Endothelial cell of umbilical vein (primary cell): ENCODE data around the gene PCDHGC3. TPM values are rescaled to one million over a fixed set of nuclear protein-coding genes. Genes with fewer than 3 reads are reported as not detected.
A peak's percentile ranks its signal among the peaks of the same experiment; 100 is the strongest.

Source experiments
- BruUV-seq: library from RNA; stranded (reverse); fragments of 400-500 nt; replicated peaks from 2 replicates; lab custom pipeline; 2021; lab: Mats Ljungman, UMichigan
- CTCF ChIA-PET: fragments of 300-600, 350-600 bp; sonication (Branson Sonifier 250); formaldehyde crosslinking; loops from one replicate; lab custom pipeline; 2021; ENCODE audit warnings: antibody characterized with exemption, inconsistent platforms; lab: Charles Lee
- POLR2A ChIA-PET: fragments of 300-600, 350-600 bp; sonication (Branson Sonifier 250); formaldehyde crosslinking; loops from one replicate; lab custom pipeline; 2021; ENCODE audit warnings: antibody characterized with exemption, inconsistent platforms; lab: Charles Lee
- DNase-seq: peaks from one replicate; pipeline ENCODE4 v3.0.0-alpha.2; 2011; ENCODE audit warnings: low read depth, low spot score
- FAIRE-seq: peaks from 2 replicates; lab custom pipeline; 2011; peaks lifted over from hg19 to GRCh38; lab: Jason Lieb, UNC
- H2AFZ ChIP-seq: 2 replicates; pipeline ENCODE4 v1.6.0; 2012; ENCODE audit warnings: low read depth, low read length, control low read depth, inconsistent platforms
- H3K27ac ChIP-seq: 2 replicates; pipeline ENCODE4 v1.5.1; 2011; ENCODE audit warnings: low read depth, mild to moderate bottlenecking, control low read depth, low read length, moderate library complexity; ENCODE audit not compliant: insufficient read depth
- H3K27me3 ChIP-seq, 2 experiments: 2 replicates each; pipeline versions ENCODE4 v1.6.0 to v1.6.1; 2011; ENCODE audit warnings: low read length in 2 of 2, mixed read lengths in 1 of 2; ENCODE audit not compliant: control insufficient read depth in 2 of 2, insufficient read depth in 2 of 2
- H3K36me3 ChIP-seq, 2 experiments: 2 replicates in 1 of 2; 3 replicates in 1 of 2; pipeline ENCODE4 v1.5.1; 2011; ENCODE audit warnings: low read length in 2 of 2, mild to moderate bottlenecking in 1 of 2, moderate library complexity in 1 of 2; ENCODE audit not compliant: control insufficient read depth in 2 of 2, insufficient read depth in 2 of 2; ENCODE audit errors: extremely low read depth in 1 of 2
- H3K4me1 ChIP-seq: 3 replicates; pipeline ENCODE4 v1.5.1; 2011; ENCODE audit warnings: mild to moderate bottlenecking, low read length; ENCODE audit not compliant: control insufficient read depth, insufficient read depth; ENCODE audit errors: extremely low read depth
- H3K4me2 ChIP-seq: 2 replicates; pipeline ENCODE4 v1.6.1; 2011; ENCODE audit warnings: low read length, control low read depth, mixed read lengths; ENCODE audit not compliant: insufficient read depth
- H3K4me3 ChIP-seq, 3 experiments: fragments of 200-600 bp in 1 of 3; sonication (generic), shearing (Covaris generic) in 1 of 3; replicated peaks in 1 of 3; 2 replicates each; pipeline ENCODE4 v1.5.1; 2011 to 2016; ENCODE audit warnings: control low read depth in 3 of 3, low read length in 3 of 3, mild to moderate bottlenecking in 2 of 3, inconsistent platforms in 1 of 3, low read depth in 1 of 3, moderate library complexity in 1 of 3; ENCODE audit not compliant: insufficient read depth in 1 of 3
- H3K79me2 ChIP-seq: 2 replicates; pipeline ENCODE4 v1.6.0; 2012; ENCODE audit warnings: low read length, inconsistent platforms; ENCODE audit not compliant: control insufficient read depth, insufficient read depth
- H3K9ac ChIP-seq: replicated peaks from 2 replicates; pipeline ENCODE3; 2011; ENCODE audit warnings: low read length, control low read depth; ENCODE audit not compliant: insufficient read depth; ENCODE audit errors: extremely low read depth
- H3K9me1 ChIP-seq: replicated peaks from 3 replicates; pipeline ENCODE4 v1.6.0; 2011; ENCODE audit warnings: mild to moderate bottlenecking, low read length; ENCODE audit not compliant: control insufficient read depth, insufficient read depth; ENCODE audit errors: extremely low read depth
- H3K9me3 ChIP-seq: replicated peaks from 2 replicates; pipeline ENCODE4 v1.5.1; 2012; ENCODE audit warnings: low read length, inconsistent platforms; ENCODE audit not compliant: control insufficient read depth, insufficient read depth
- H4K20me1 ChIP-seq: replicated peaks from 2 replicates; pipeline ENCODE3; 2011; ENCODE audit warnings: mild to moderate bottlenecking, low read length; ENCODE audit not compliant: control insufficient read depth, insufficient read depth; ENCODE audit errors: extremely low read depth
- CTCF ChIP-seq, 2 donors: IDR thresholded peaks; 1 replicate in 1 of 2; 2 replicates in 1 of 2; pipeline ENCODE4 v1.5.1; 2011; ENCODE audit warnings: low read length in 2 of 2, mild to moderate bottlenecking in 2 of 2, moderate library complexity in 2 of 2, control low read depth in 1 of 2, inconsistent platforms in 1 of 2, low read depth in 1 of 2; ENCODE audit not compliant: insufficient read depth in 1 of 2; ENCODE audit errors: extremely low read depth in 1 of 2
- EZH2 ChIP-seq: IDR thresholded peaks from 2 replicates; pipeline ENCODE4 v1.6.1; 2012; ENCODE audit warnings: borderline replicate concordance, low read depth, mild to moderate bottlenecking, moderate library complexity, low read length, inconsistent platforms; ENCODE audit not compliant: severe bottlenecking
- FOS ChIP-seq: IDR thresholded peaks from 2 replicates; pipeline ENCODE4 v1.6.1; 2011; ENCODE audit warnings: mild to moderate bottlenecking, low read length, moderate library complexity, borderline replicate concordance; ENCODE audit not compliant: insufficient read depth
- GATA2 ChIP-seq: IDR thresholded peaks from 2 replicates; pipeline ENCODE4 v1.7.0; 2011; ENCODE audit warnings: low read depth, mild to moderate bottlenecking, moderate library complexity, mixed read lengths, low read length; ENCODE audit not compliant: insufficient read length, insufficient read depth
- JUN ChIP-seq: IDR thresholded peaks from 2 replicates; pipeline ENCODE4 v1.6.1; 2011; ENCODE audit warnings: borderline replicate concordance, low read depth; ENCODE audit not compliant: insufficient read length, insufficient read depth
- MAX ChIP-seq: IDR thresholded peaks from 2 replicates; pipeline ENCODE4 v1.6.1; 2011; ENCODE audit not compliant: insufficient read depth, insufficient read length
- MYC ChIP-seq: IDR thresholded peaks from one replicate; pipeline ENCODE4 v1.6.1; 2011; ENCODE audit warnings: mild to moderate bottlenecking, low read depth, low read length
- POLR2A ChIP-seq: IDR thresholded peaks from 2 replicates; pipeline ENCODE4 v1.6.1; 2012; ENCODE audit warnings: low read depth, mild to moderate bottlenecking, control low read depth, low read length
- POLR2AphosphoS5 ChIP-seq: IDR thresholded peaks from 2 replicates; pipeline ENCODE4 v1.6.1; 2012; ENCODE audit warnings: low read depth, mild to moderate bottlenecking, control low read depth, low read length, moderate library complexity; ENCODE audit not compliant: insufficient read depth
- dilution Hi-C: fragments of 300-500 bp; cut with MboI; formaldehyde crosslinking; loops from one replicate; pipeline ENCODE4 v1.15.0; 2019; ENCODE audit warnings: low sequenced_read_pairs; ENCODE audit not compliant: extremely low pct_ligation_motif_present
- intact Hi-C: fragments of 100-400 bp; cut with micrococcal nuclease; formaldehyde crosslinking; loops from one replicate; pipeline ENCODE4 v1.10.0; 2022
- polyA plus RNA-seq, 4 experiments: library from polyadenylated mRNA; depleted of rRNA in 3 of 4; stranded (reverse) in 3 of 4; unstranded in 1 of 4; fragments of >200 nt; gene quantifications; 2 replicates each; pipeline versions ENCODE4 v1.2.1 to v1.2.3, GENCODE V29; 2011 to 2012; ENCODE audit warnings: missing spikeins in 1 of 4
- total RNA-seq: library from RNA; stranded (reverse); gene quantifications from 2 replicates; pipeline ENCODE4 v1.2.3, GENCODE V29; 2021

The PCDHGC3 gene
- total and polyA plus RNA-seq, 2 donors (not counting 3 experiments of a cell fraction or from before 2014, with no cell fraction given): 9.2 to 36.1 TPM

- FAIRE-seq: peak; percentile 96
- no peaks in the 10 kb centered on the region for H3K9me1 ChIP-seq
- no peak overlapping the region for H3K4me3 ChIP-seq
- no peak overlapping the region for H2AFZ ChIP-seq
- H3K4me1 ChIP-seq: peaks cover 29% of the 10 kb centered on the region
- ChIA-PET POLR2A (no interaction called here), CTCF (interaction anchor here (0.7 to 10.9 kb wide), 30 partner anchors 9 to 196 kb away, joined by 3 to 308 read pairs (median 5); partner anchors contain the start of genes PCDHGA10, PCDHGA11, PCDHGA12 and PCDHGA3)
- no peak overlapping the region for H3K9ac ChIP-seq
- no peaks in the 10 kb centered on the region for H3K79me2 ChIP-seq
- peaks cover 8 to 18% of the 10 kb centered on the region in 2 experiments for H3K36me3 ChIP-seq
- peak; percentile 96 for DNase-seq
- H4K20me1 ChIP-seq: no peaks in the 10 kb centered on the region
- H3K4me2 ChIP-seq: no peak overlapping the region
- no peaks in the 10 kb centered on the region for H3K9me3 ChIP-seq
- peak overlapping the region; percentile 22 for H3K27ac ChIP-seq
- no peaks in the 10 kb centered on the region for H3K27me3 ChIP-seq
- TF ChIP-seq FOS: no peak
- no peak for TF ChIP-seq GATA2
- no peak for TF ChIP-seq JUN
- TF ChIP-seq POLR2A: no peak
- TF ChIP-seq MYC: peak; percentile 64
- TF ChIP-seq POLR2AphosphoS5: no peak
- TF ChIP-seq EZH2: no peak
- peak; percentile 30 for TF ChIP-seq MAX
- peak; percentile 99 to 100 for TF ChIP-seq CTCF (IDR thresholded peaks at IDR 0.05; ENCODE audit: extremely low read depth in 1 of 2, insufficient read depth in 1 of 2, low read depth in 1 of 2, low read length in 2 of 2)
- BruUV-seq: no TSS peak
- intact Hi-C loops: loop anchor here (1.0 to 5.0 kb wide), 6 partner anchors 35 to 188 kb away; partner anchors contain the start of genes PCDHGA11, PCDHGA12, PCDHGA2 and PCDHGB7
- dilution Hi-C loops: no loop called here
Observed at GRCh38 chr5:141524604-141525597, 49.1 kb downstream of the PCDHGC3 start.
